Common myeloid progenitor, CD34-positive (primary cell): ENCODE data around the gene PLCL1.

Experiments used
- CTCF ChIA-PET: fragments of 350-600 bp; sonication (Branson Sonifier 250); formaldehyde crosslinking; loops from one replicate; lab custom pipeline; 2021; ENCODE audit warnings: antibody characterized with exemption; lab: Charles Lee
- POLR2A ChIA-PET: fragments of 350-600 bp; sonication (Branson Sonifier 250); formaldehyde crosslinking; loops from one replicate; lab custom pipeline; 2021; ENCODE audit warnings: antibody characterized with exemption; lab: Charles Lee
- DNase-seq, 3 donors: peaks; one replicate each; pipeline versions ENCODE4 v3.0.0 to v3.0.0-alpha.2; 2013
- H3K27ac ChIP-seq, 2 experiments: 1 replicate in 1 of 2; 2 replicates in 1 of 2; pipeline ENCODE4 v1.7.0; 2013; ENCODE audit warnings: inconsistent platforms in 2 of 2, low read length in 2 of 2, mild to moderate bottlenecking in 2 of 2, low read depth in 1 of 2, moderate library complexity in 1 of 2; ENCODE audit not compliant: severe bottlenecking in 2 of 2, insufficient read depth in 1 of 2, poor library complexity in 1 of 2
- H3K27me3 ChIP-seq, 5 experiments: replicated peaks in 2 of 5; 1 replicate in 3 of 5; 2 replicates in 2 of 5; pipeline versions ENCODE4 v1.6.1 to v1.7.0; 2013; ENCODE audit warnings: low read length in 4 of 5, mild to moderate bottlenecking in 2 of 5, moderate library complexity in 2 of 5, inconsistent platforms in 1 of 5; ENCODE audit not compliant: insufficient read depth in 5 of 5, control insufficient read depth in 4 of 5
- H3K36me3 ChIP-seq, 4 experiments: 1 replicate in 2 of 4; 2 replicates in 2 of 4; pipeline versions ENCODE4 v1.6.1 to v1.7.0; 2013; ENCODE audit warnings: low read length in 3 of 4, control low read depth in 1 of 4, mild to moderate bottlenecking in 1 of 4; ENCODE audit not compliant: control insufficient read depth in 4 of 4, insufficient read depth in 4 of 4
- H3K4me1 ChIP-seq, 4 experiments: 1 replicate in 3 of 4; 2 replicates in 1 of 4; pipeline versions ENCODE4 v1.6.1 to v1.7.1; 2013; ENCODE audit warnings: low read length in 3 of 4, mild to moderate bottlenecking in 3 of 4, control low read depth in 1 of 4, inconsistent platforms in 1 of 4, moderate library complexity in 1 of 4; ENCODE audit not compliant: control insufficient read depth in 4 of 4, insufficient read depth in 4 of 4; ENCODE audit errors: control extremely low read depth in 1 of 4
- H3K4me3 ChIP-seq, 7 experiments: 1 replicate in 4 of 7; 2 replicates in 3 of 7; pipeline versions ENCODE4 v1.5.1 to v1.7.0; 2013; ENCODE audit warnings: mild to moderate bottlenecking in 7 of 7, low read length in 6 of 7, moderate library complexity in 6 of 7, inconsistent platforms in 2 of 7, low read depth in 2 of 7, control low read depth in 1 of 7; ENCODE audit not compliant: insufficient read depth in 4 of 7, control insufficient read depth in 1 of 7; ENCODE audit errors: extremely low read depth in 1 of 7
- H3K9me3 ChIP-seq, 5 experiments: 1 replicate in 4 of 5; 2 replicates in 1 of 5; pipeline versions ENCODE4 v1.6.1 to v1.7.1; 2013; ENCODE audit warnings: low read length in 4 of 5, mild to moderate bottlenecking in 2 of 5, inconsistent platforms in 1 of 5, low read depth in 1 of 5, moderate library complexity in 1 of 5; ENCODE audit not compliant: control insufficient read depth in 4 of 5, insufficient read depth in 2 of 5; ENCODE audit errors: control extremely low read depth in 1 of 5
- WGBS: methylation state at CpG from one replicate; pipeline ENCODE4 v1.1.5; 2013; ENCODE audit not compliant: insufficient coverage; 5-methylcytosine and 5-hydroxymethylcytosine counted together

PLCL1 gene

GRCh38 chr2:198165289-198165688 lies 360.9 kb downstream of the PLCL1 start:
- CTCF ChIA-PET, result no interaction called here

GRCh38 chr2:198167346-198167745 lies 363.0 kb downstream of the PLCL1 start:
- Histone ChIP-seq H3K4me1 (no peaks in the 10 kb centered on the region), H3K27me3 (peaks cover 0 to 4% (median 0%) of the 10 kb centered on the region in 5 experiments), H3K27ac (no peak overlapping the region), H3K9me3 (no peaks in the 10 kb centered on the region), H3K36me3 (no peaks in the 10 kb centered on the region), H3K4me3 (no peak overlapping the region)
- DNase-seq, result no peak
- ChIA-PET CTCF (interaction anchor here (1.4 kb wide), 1 partner anchor 19 kb away, joined by 3 read pairs; no protein-coding TSS in a partner anchor), POLR2A (no interaction called here)
- WGBS, result 100% methylated on average over 2 of the region's 2 CpGs

More at GRCh38 chr2:198165289-198165688, 360.9 kb downstream of the PLCL1 start:
- H3K4me1 ChIP-seq, result no peaks in the 10 kb centered on the region
- 100% methylated on average over 2 of the region's 4 CpGs for WGBS
- H3K27me3 ChIP-seq, result peaks cover 0 to 4% (median 0%) of the 10 kb centered on the region in 5 experiments
- DNase-seq, result no peak
- no peak overlapping the region for H3K27ac ChIP-seq
- H3K9me3 ChIP-seq, result no peaks in the 10 kb centered on the region
- H3K4me3 ChIP-seq, result no peak overlapping the region
- H3K36me3 ChIP-seq, result no peaks in the 10 kb centered on the region
- POLR2A ChIA-PET, result no interaction called here

- H3K36me3 ChIP-seq, result no peaks in the 10 kb centered on the region
- ChIA-PET POLR2A (no interaction called here), CTCF (no interaction called here)
- no peaks in the 10 kb centered on the region for H3K9me3 ChIP-seq
- no peak overlapping the region for H3K4me3 ChIP-seq
- H3K4me1 ChIP-seq, result no peaks in the 10 kb centered on the region
- no peak overlapping the region for H3K27ac ChIP-seq
- DNase-seq, result no peak
- peaks cover 0 to 4% (median 0%) of the 10 kb centered on the region in 5 experiments for H3K27me3 ChIP-seq
- no CpG with 5 or more reads among the region's 1 CpG for WGBS
These were observed 364.3 kb downstream of the PLCL1 start for GRCh38 chr2:198168651-198169050.

GRCh38 chr2:198173242-198173641 lies 368.8 kb downstream of the PLCL1 start:
- Histone ChIP-seq H3K27me3 (no peaks in the 10 kb centered on the region), H3K36me3 (no peaks in the 10 kb centered on the region), H3K27ac (no peak overlapping the region), H3K4me1 (no peaks in the 10 kb centered on the region), H3K4me3 (no peak overlapping the region), H3K9me3 (peaks cover 0 to 3% (median 0%) of the 10 kb centered on the region in 5 experiments)
- no peak for DNase-seq
- 72% methylated on average over 5 of the region's 6 CpGs for WGBS
- CTCF ChIA-PET, result interaction anchor here (0.6 kb wide), 1 partner anchor 387 kb away, joined by 5 read pairs; no protein-coding TSS in a partner anchor
- POLR2A ChIA-PET, result no interaction called here

- no peak for DNase-seq
- Histone ChIP-seq H3K36me3 (no peaks in the 10 kb centered on the region), H3K4me1 (no peaks in the 10 kb centered on the region), H3K27ac (no peak overlapping the region), H3K9me3 (peaks cover 0 to 3% (median 0%) of the 10 kb centered on the region in 5 experiments), H3K27me3 (no peaks in the 10 kb centered on the region), H3K4me3 (no peak overlapping the region)
- ChIA-PET CTCF (no interaction called here), POLR2A (no interaction called here)
- 93% methylated on average over 2 of the region's 2 CpGs for WGBS
These were observed 369.5 kb downstream of the PLCL1 start for GRCh38 chr2:198173864-198174263.

GRCh38 chr2:198175271-198175670 lies 370.9 kb downstream of the PLCL1 start:
- no peak overlapping the region for H3K27ac ChIP-seq
- no peaks in the 10 kb centered on the region for H3K4me1 ChIP-seq
- POLR2A ChIA-PET, result no interaction called here
- no peak for DNase-seq
- WGBS, result no CpG with 5 or more reads among the region's 3 CpGs
- H3K9me3 ChIP-seq, result peaks cover 0 to 3% (median 0%) of the 10 kb centered on the region in 5 experiments
- H3K36me3 ChIP-seq, result no peaks in the 10 kb centered on the region
- no peak overlapping the region for H3K4me3 ChIP-seq
- CTCF ChIA-PET, result no interaction called here
- no peaks in the 10 kb centered on the region for H3K27me3 ChIP-seq

- Histone ChIP-seq H3K9me3 (peaks cover 0 to 6% (median 0%) of the 10 kb centered on the region in 5 experiments), H3K4me1 (no peaks in the 10 kb centered on the region), H3K27ac (no peak overlapping the region), H3K27me3 (no peaks in the 10 kb centered on the region), H3K4me3 (no peak overlapping the region), H3K36me3 (no peaks in the 10 kb centered on the region)
- WGBS, result no CpG with 5 or more reads among the region's 2 CpGs
- CTCF ChIA-PET, result no interaction called here
- DNase-seq, result no peak
- POLR2A ChIA-PET, result no interaction called here
These were observed 372.6 kb downstream of the PLCL1 start for GRCh38 chr2:198177040-198177439.
